GM18526 (cell line): Measurements from ENCODE around the gene LYRM9.

Experiments
- POLR2A ChIP-seq: IDR thresholded peaks from 3 replicates; pipeline ENCODE4 v1.6.1; 2011; ENCODE audit not compliant: insufficient read length; ENCODE audit errors: extremely low read depth

LYRM9 gene

GRCh38 chr17:27892866-27893769, at the start of gene LYRM9:
Gene LYRM9 (minus strand): TSS chr17:27893365. CDS start chr17:27882694, 10,671 bp downstream.
- peak; percentile 50 for TF ChIP-seq POLR2A

- no peak for TF ChIP-seq POLR2A
Measured at GRCh38 chr17:27940503-27941428, 47.6 kb upstream of the LYRM9 start.

GRCh38 chr17:27939474-27940465, 46.6 kb upstream of the LYRM9 start:
- no peak for TF ChIP-seq POLR2A

- no peak for TF ChIP-seq POLR2A
Measured at GRCh38 chr17:27938864-27939263, 45.7 kb upstream of the LYRM9 start.

- no peak for TF ChIP-seq POLR2A
Measured at GRCh38 chr17:27938241-27938640, 45.1 kb upstream of the LYRM9 start.

- TF ChIP-seq POLR2A = no peak
Measured at GRCh38 chr17:27937025-27937546, 43.9 kb upstream of the LYRM9 start.

GRCh38 chr17:27930000-27930399, 36.8 kb upstream of the LYRM9 start:
- no peak for TF ChIP-seq POLR2A

GRCh38 chr17:27928587-27928986, 35.4 kb upstream of the LYRM9 start:
- TF ChIP-seq POLR2A = no peak

- no peak for TF ChIP-seq POLR2A
Measured at GRCh38 chr17:27927781-27928180, 34.6 kb upstream of the LYRM9 start.

GRCh38 chr17:27921599-27921998, 28.4 kb upstream of the LYRM9 start:
- TF ChIP-seq POLR2A = no peak

- TF ChIP-seq POLR2A = no peak
Measured at GRCh38 chr17:27921077-27921476, 27.9 kb upstream of the LYRM9 start.

GRCh38 chr17:27920569-27920968, 27.4 kb upstream of the LYRM9 start:
- no peak for TF ChIP-seq POLR2A

- no peak for TF ChIP-seq POLR2A
Measured at GRCh38 chr17:27919079-27919478, 25.9 kb upstream of the LYRM9 start.

GRCh38 chr17:27918498-27918897, 25.3 kb upstream of the LYRM9 start:
- no peak for TF ChIP-seq POLR2A
